Stimulated activated naive CD8-positive, alpha-beta T cell treated with anti-CD3 and anti-CD28 coated beads, Interleukin-15, Interleukin-2, amounts not matched to agents 100 ng/mL and 50 ng/mL, for 24 hours (primary cell): ENCODE results near the gene CLK1.
"Not testable (repeated sequence)": the region's sequence is repeated elsewhere in the genome, so short reads cannot be mapped to it uniquely, and the experiment has no call there.

Source experiments
- H3K27ac Mint-ChIP-seq: one replicate; pipeline ENCODE4 v1.8.0; 2021; ENCODE audit warnings: mild to moderate bottlenecking, mixed read lengths
- H3K27me3 Mint-ChIP-seq: one replicate; pipeline ENCODE4 v1.8.0; 2021; ENCODE audit warnings: mixed read lengths
- H3K36me3 Mint-ChIP-seq: one replicate; pipeline ENCODE4 v1.8.0; 2021; ENCODE audit warnings: low read depth, mixed read lengths
- H3K4me1 Mint-ChIP-seq: one replicate; pipeline ENCODE4 v1.8.0; 2021; ENCODE audit warnings: low read depth, mixed read lengths
- H3K4me3 Mint-ChIP-seq: one replicate; pipeline ENCODE4 v1.8.0; 2021; ENCODE audit warnings: mild to moderate bottlenecking, mixed read lengths
- H3K9me3 Mint-ChIP-seq: one replicate; pipeline ENCODE4 v1.8.0; 2021; ENCODE audit warnings: mixed read lengths

CLK1 gene

DNA sequence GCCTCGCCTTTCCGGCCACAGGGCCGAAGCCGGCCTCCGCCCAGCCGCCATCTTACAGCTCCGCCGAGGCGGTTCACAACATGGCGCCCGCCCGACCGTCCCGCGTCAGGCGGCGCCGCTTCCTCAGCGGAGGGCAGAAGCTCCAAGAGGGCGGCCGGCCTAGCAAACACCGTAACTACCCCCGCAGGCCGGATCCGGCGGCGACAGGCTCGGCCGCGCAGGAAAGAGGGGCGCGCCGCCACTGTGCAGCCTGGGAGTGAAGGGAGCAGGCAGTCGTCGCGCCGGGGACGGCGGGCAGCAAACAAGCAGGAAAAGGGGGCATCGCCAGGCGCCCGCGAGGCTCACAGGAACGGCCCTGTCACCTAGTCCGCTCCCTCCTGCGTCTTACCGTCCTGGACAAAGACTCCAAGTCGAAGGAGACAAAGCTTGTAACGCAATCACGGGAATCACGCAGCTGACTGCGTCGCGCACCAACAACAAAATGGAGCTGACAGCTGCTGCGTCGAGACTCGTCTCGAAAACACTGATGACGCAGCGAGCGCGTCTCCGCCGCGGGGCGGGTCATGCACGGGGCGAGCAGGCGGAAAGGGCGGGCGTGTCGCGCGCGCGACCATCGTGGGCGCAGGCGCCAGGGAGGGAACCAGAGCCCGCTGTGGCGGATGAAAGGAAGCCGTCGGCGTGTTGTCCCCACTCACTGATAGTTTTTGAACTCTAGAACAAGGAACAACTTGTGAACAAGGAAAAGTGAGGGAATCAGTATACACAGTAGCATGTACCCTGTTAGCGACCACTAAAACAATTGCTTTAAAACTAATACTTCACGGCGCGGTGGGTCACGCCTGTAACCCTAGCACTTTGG, at the start of gene CLK1:
CLK1 (minus strand) TSS at position 483 of the 859 bp plus-strand sequence. CDS start 2,796 bp downstream, outside the sequence.
- Mint-ChIP-seq H3K4me1 (peaks cover 45% of the 10 kb centered on the region), H3K36me3 (peaks cover 55% of the 10 kb centered on the region), H3K27ac (peak within 1 kb of the TSS; percentile 98), H3K27me3 (no peaks in the 10 kb centered on the region), H3K4me3 (peak within 1 kb of the TSS; percentile 95), H3K9me3 (no peaks in the 10 kb centered on the region)

DNA sequence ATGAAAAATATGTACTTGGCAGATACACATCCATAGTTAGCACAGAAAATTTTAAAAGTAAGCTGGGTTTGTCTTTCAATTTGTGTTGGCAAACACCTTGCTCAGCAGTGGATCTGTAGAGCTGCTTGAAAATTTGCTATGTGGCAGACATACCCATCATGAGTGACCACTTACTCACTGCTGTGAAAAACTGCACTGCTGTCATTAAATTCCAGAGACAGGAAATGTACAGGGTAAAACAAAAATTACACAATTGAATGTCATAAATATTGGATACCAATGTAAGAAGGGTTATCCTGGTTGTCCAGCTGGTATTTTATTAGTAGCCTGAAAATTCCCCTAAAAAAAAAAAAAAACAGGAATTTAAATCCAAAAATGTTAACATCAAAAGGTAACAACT, 49.2 kb upstream of the CLK1 start:
- Mint-ChIP-seq H3K4me3 (no peak overlapping the region), H3K9me3 (no peaks in the 10 kb centered on the region), H3K27me3 (no peaks in the 10 kb centered on the region), H3K4me1 (no peaks in the 10 kb centered on the region), H3K27ac (no peak overlapping the region), H3K36me3 (peaks cover 52% of the 10 kb centered on the region)

DNA sequence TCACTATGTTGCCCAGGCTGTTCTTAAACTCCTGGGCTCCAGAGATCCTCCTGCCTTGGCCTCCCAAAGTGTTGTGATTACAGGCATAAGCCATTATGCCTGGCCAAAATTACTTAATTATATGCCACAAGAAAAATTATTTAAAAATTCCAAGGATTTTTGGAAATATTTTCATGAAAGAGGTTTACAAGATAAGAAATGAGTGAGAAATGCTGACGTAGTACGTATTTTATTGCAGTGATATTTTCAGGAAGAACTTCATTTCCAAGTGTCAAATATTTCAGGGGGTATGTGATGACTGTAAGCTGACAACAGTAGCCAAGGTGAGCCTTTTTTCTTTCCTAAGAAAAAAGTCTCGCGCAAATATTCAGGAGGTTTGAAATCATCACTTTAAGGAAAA, 45.5 kb upstream of the CLK1 start:
- Mint-ChIP-seq H3K4me3 (no peak overlapping the region), H3K27me3 (no peaks in the 10 kb centered on the region), H3K36me3 (peaks cover 55% of the 10 kb centered on the region), H3K9me3 (no peaks in the 10 kb centered on the region), H3K27ac (no peak overlapping the region), H3K4me1 (no peaks in the 10 kb centered on the region)

DNA sequence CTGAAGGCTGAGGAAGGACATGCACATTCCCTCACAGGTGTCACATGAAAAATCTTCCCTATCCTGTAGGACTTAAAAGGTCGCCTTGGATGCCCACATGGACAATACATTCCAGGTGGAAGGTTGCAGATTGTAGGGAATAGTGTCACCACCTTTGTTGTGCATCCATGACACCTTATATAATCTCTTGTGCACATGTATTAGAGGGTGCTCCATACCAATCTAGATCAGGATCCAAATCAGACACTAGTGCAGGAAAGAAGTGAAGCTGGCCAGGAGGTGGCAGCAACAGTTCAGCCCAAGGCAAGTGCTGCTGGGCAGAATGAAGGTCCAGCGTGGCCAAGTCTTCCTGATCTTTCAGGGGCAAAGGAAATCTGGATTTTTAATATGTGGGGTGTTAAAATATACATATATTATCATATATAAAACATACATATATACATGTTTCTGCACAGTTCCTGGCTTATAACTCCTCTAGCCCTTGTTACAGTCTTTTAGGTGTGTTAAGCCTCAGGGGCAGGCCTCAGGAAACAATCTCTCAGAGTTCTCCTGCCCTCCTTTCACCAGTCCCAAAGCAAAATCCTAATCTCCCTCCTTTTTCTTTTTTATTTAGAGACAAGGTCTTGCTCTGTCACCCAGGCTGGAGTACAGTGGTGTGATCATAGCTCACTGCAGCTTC, 41.3 kb upstream of the CLK1 start:
- H3K27me3 Mint-ChIP-seq = no peaks in the 10 kb centered on the region
- no peaks in the 10 kb centered on the region for H3K9me3 Mint-ChIP-seq
- H3K4me1 Mint-ChIP-seq = peaks cover 9% of the 10 kb centered on the region
- H3K27ac Mint-ChIP-seq = no peak overlapping the region
- no peak overlapping the region for H3K4me3 Mint-ChIP-seq
- peaks cover 53% of the 10 kb centered on the region for H3K36me3 Mint-ChIP-seq

DNA sequence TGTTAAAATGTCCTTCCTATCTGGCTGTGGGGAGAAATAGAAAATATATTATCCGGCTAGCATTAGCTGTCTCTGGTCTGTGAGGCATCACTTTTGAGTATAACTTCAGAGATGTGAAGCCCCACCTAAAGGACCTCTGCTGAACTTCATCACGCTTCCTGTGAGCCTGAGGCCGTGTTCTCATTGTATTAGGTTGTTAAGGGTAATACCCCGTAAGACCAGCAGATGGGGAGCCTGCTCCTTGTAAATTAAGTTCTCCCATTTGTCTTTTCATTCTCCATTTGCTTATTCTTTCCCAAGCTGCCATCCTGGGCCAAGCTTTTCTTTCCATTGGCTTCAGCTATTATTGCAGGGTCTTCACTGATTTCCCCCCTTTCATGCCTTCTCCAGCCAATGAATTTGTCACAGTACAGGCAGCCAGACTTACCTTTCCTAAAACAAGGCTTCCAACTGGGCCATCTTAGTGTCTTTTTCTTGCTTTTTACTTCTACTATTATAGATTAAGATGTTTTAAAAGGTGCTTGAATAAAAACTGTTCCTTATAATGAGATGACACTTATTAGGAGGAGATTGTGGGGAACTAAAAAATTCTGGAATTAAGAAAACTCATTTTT, 37.1 kb upstream of the CLK1 start:
- H3K36me3 Mint-ChIP-seq = peaks cover 59% of the 10 kb centered on the region
- H3K4me1 Mint-ChIP-seq = peaks cover 9% of the 10 kb centered on the region
- H3K27ac Mint-ChIP-seq = peak overlapping the region; percentile 56
- H3K4me3 Mint-ChIP-seq = no peak overlapping the region
- no peaks in the 10 kb centered on the region for H3K27me3 Mint-ChIP-seq
- H3K9me3 Mint-ChIP-seq = no peaks in the 10 kb centered on the region

DNA sequence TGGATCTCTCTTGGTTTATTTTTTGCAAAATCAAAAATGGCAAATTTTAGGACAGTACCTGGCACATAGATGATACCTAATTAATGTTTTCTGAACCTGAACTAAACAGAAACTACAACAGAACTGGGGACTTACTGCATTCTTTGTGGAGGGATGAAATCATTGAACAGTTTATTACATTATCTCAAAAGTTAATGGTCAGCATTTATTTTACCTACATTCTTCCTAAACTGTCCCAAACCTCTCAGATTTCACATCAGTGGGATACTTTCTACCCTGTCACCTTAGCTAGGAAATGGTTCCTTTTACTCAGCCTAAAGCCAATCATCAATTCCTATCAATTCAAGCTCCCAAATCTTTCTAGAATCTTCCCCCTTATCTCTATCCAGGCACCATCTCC, 35.0 kb upstream of the CLK1 start:
- no peaks in the 10 kb centered on the region for H3K27me3 Mint-ChIP-seq
- no peak overlapping the region for H3K27ac Mint-ChIP-seq
- H3K4me3 Mint-ChIP-seq = no peak overlapping the region
- peaks cover 64% of the 10 kb centered on the region for H3K36me3 Mint-ChIP-seq
- no peaks in the 10 kb centered on the region for H3K9me3 Mint-ChIP-seq
- peaks cover 9% of the 10 kb centered on the region for H3K4me1 Mint-ChIP-seq

DNA sequence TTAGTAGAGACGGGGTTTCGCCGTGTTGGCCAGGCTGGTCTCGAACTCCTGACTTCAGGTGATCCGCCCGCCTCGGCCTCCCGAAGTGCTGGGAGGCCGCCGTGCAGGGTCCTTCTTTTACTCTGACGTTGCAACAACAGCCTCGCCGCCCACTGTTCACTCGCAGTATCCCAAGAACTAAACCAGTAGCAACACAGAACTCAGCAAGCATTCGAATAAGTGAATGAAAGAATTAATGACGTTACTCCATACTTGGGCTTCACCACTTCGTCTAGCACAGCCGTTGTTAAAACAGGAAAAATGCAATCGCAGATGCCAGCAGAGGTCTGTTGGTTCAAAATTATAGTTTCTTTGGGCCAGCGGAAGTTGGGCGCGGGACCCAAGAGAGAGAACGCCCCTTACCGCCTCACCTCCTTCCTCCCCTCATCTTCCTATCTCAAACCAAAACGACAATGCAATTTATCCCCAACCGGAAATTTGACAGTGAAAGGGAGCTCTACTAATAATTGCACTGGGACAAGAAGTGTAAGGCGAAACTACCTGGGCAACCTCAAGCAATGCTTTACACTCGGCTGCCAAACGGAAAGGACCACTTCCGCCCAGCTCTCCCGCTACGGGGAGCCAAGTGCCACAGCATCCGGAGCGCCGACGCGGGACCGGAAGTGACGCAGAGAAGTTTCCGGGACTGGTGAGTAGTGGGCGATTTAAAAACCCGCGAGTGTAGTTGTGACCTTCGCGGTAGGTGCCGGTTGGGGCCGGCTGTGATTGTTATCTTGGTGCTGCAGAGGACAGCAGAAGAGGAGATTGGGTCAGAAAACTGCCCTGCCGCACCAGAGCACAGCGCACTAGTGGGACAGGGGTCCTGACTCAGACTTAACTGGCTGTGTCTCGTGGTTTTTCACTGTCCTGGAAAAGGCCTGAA, 24.5 kb upstream of the CLK1 start, which contains the start of the genes NIF3L1 and PPIL3:
NIF3L1 (plus strand) TSS at position 668 of the 922 bp plus-strand sequence. CDS start 2,573 bp downstream, outside the sequence.
PPIL3 (minus strand) TSS at position 374 of the 922 bp plus-strand sequence. CDS start 1,462 bp downstream, outside the sequence.
- Mint-ChIP-seq H3K4me3 (peak within 1 kb of the TSS; percentile 99), H3K4me1 (peaks cover 67% of the 10 kb centered on the region), H3K9me3 (no peaks in the 10 kb centered on the region), H3K27me3 (no peaks in the 10 kb centered on the region), H3K36me3 (peaks cover 33% of the 10 kb centered on the region), H3K27ac (peak within 1 kb of the TSS; percentile 100)

DNA sequence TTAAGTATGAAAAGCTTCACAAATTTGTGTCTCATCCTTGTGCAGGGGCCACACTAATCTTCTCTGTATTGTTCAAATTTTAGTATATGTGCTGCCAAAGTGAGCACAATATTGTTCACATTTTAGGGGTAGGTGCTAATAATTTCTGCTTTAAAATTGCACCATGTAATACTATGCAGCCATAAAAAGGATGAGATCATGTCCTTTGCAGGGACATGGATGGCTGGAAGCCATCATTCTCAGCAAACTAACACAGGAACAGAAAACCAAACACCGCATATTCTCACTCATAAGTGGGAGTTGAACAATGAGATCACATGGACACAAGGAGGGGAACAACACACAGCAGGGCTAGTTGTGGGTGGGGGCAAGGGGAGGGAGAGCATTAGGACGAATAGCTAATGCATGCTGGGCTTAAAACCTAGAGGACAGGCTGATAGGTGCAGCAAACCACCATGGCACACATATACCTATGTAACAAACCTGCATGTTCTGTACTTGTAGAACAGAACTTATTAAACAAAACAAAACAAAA, 17.3 kb upstream of the CLK1 start:
- not testable (repeated sequence) for H3K27me3 Mint-ChIP-seq, H3K27ac Mint-ChIP-seq
- H3K36me3 Mint-ChIP-seq = peaks cover 67% of the 10 kb centered on the region

DNA sequence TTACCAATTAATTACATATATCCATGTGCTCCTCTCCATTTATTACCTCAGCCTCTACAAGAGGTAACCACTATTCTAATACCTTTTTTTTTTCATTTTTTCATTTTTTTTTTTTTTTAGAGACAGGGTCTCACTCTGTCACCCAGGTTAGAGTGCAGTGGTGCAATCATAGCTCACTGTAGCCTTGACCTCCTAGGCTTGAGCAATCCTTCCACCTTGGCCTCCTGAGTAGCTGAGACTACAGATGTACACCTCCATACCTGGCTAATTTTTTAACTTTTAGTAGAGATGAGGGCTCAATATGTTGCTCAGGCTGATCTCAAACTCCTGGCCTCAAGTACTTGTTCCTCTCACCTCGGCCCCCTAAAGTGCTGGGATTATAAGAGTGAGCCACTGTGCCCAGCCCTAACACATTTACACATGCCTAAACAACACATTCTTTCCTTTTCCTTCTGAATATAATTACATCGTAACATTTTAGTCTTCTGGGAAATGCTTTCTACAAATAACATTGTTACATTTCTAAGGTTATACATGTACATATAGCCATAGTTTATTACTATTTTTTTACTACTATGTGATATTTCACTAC, 13.9 kb upstream of the CLK1 start:
- Mint-ChIP-seq H3K4me1 (no peaks in the 10 kb centered on the region), H3K27me3 (no peaks in the 10 kb centered on the region), H3K27ac (no peak overlapping the region), H3K4me3 (no peak overlapping the region), H3K9me3 (no peaks in the 10 kb centered on the region), H3K36me3 (peaks cover 67% of the 10 kb centered on the region)

More for the DNA sequence above, 17.3 kb upstream of the CLK1 start:
- H3K4me1 Mint-ChIP-seq = peaks cover 14% of the 10 kb centered on the region
- H3K4me3 Mint-ChIP-seq, H3K9me3 Mint-ChIP-seq: not testable (repeated sequence)

DNA sequence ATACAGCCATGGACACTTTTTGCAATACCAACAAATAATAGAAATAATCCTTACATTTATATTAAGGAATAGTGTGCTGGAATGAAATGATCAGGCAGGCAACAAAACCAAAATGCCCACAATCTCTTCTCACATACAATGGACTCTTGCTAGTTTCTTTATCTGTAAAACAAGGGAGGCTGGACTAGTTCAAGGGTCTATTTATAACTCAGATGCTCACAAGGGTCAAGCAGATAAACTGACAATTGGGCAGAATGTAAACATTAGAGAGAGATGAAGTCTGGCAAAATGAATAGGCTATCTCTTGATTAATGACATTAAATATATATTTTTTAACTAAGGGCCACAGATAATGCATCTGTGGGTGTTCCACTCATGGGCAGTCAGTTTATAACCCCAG, 13.0 kb upstream of the CLK1 start:
- H3K27ac Mint-ChIP-seq = no peak overlapping the region
- no peak overlapping the region for H3K4me3 Mint-ChIP-seq
- H3K36me3 Mint-ChIP-seq = peaks cover 65% of the 10 kb centered on the region
- H3K4me1 Mint-ChIP-seq = no peaks in the 10 kb centered on the region
- H3K9me3 Mint-ChIP-seq = no peaks in the 10 kb centered on the region
- H3K27me3 Mint-ChIP-seq = no peaks in the 10 kb centered on the region

DNA sequence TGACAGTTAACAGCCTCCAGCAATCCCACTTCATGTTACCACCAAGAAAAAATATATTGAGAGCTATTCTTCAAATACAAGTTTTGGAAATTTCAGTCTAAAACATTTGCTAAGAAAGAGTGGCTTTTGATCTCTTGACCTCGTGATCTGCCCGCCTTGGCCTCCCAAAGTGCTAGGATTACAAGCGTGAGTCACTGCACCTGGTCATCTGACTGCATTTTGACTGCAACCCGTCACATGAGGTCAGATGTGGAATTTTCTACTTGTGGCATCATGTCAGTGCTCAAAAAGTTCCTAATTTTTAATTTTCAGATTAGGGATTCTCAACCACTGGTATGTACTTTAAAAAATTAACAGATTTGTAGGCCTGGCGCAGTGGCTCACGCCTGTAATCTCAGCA, 9.1 kb upstream of the CLK1 start:
- H3K4me1 Mint-ChIP-seq = no peaks in the 10 kb centered on the region
- H3K27me3 Mint-ChIP-seq = no peaks in the 10 kb centered on the region
- H3K27ac Mint-ChIP-seq = no peak overlapping the region
- H3K36me3 Mint-ChIP-seq = peaks cover 58% of the 10 kb centered on the region
- no peak overlapping the region for H3K4me3 Mint-ChIP-seq
- H3K9me3 Mint-ChIP-seq = no peaks in the 10 kb centered on the region

DNA sequence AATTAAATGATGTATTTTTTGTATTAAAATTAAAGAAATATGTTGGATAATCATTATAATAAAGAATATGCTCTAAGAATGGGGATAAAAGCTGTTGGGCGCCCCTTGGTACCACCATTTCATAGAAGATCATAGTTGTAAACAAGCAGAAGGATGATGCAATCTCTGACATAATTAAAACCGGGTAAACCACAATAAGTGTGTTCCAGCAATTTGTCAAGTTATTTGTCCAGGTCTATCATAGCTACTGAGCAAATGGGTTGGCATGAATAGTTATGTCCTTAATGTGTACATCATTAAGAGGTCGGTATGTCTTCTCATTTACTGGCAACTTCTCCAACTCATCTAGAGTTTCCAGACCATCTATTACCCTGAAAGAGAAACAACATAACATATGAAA, 6.7 kb upstream of the CLK1 start:
- Mint-ChIP-seq H3K36me3 (peaks cover 50% of the 10 kb centered on the region), H3K4me1 (peaks cover 2% of the 10 kb centered on the region), H3K4me3 (no peak overlapping the region), H3K9me3 (no peaks in the 10 kb centered on the region), H3K27me3 (no peaks in the 10 kb centered on the region), H3K27ac (no peak overlapping the region)

DNA sequence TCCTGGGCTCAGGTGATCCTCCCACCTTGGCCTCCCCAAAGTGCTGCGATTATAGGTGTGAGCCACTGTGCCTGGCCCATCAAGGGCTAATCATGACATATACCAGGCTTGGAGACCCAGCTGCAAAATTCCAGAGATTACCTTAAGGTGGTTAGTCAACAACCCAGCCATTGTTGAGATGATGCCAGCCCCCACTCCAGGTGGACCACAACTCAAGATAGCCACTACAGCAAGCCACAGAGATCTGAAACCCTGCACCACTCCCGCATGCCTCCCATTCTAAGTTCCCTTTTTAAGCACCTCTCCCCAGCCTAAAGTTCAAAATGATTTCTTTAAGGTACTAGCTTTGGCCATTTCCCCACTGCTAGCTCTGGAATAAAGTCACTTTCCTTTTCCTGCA, 4.6 kb upstream of the CLK1 start:
- Mint-ChIP-seq H3K4me3 (no peak overlapping the region), H3K36me3 (peaks cover 35% of the 10 kb centered on the region), H3K27ac (peak overlapping the region; percentile 55), H3K27me3 (no peaks in the 10 kb centered on the region), H3K4me1 (peaks cover 13% of the 10 kb centered on the region), H3K9me3 (no peaks in the 10 kb centered on the region)

DNA sequence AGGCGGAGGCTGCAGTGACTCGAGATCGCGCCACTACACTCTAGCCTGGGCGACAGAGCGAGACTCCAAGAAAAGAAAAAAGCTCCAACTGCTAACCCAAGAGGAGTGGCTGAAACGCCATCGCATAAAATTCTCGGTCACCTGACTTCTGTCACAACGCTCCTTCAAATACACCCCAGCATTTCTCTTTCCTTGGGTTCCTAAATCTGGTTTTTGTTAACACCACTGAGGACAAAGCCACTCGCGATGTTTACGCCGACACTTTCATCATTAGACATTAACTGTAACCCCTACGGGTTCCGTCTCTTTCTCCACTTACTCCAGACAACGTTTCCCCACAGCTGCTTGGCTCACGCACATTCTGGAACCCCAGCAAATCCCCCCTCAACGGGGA, 679 bp downstream of the CLK1 start:
- Mint-ChIP-seq H3K36me3 (peaks cover 55% of the 10 kb centered on the region), H3K4me1 (peaks cover 51% of the 10 kb centered on the region), H3K27me3 (no peaks in the 10 kb centered on the region), H3K9me3 (no peaks in the 10 kb centered on the region), H3K27ac (peak overlapping the region; percentile 98), H3K4me3 (peak overlapping the region; percentile 95)
